Measurements from ENCODE around the gene IP6K2. TPM values are rescaled to one million over a fixed set of nuclear protein-coding genes. Genes with fewer than 3 reads are reported as not detected.

The IP6K2 gene
- total and polyA plus RNA-seq, 2 of the 13 experiments (the other 11 are each of a cell fraction or from before 2014, with no cell fraction given) = 85.5 to 112 TPM

DNA sequence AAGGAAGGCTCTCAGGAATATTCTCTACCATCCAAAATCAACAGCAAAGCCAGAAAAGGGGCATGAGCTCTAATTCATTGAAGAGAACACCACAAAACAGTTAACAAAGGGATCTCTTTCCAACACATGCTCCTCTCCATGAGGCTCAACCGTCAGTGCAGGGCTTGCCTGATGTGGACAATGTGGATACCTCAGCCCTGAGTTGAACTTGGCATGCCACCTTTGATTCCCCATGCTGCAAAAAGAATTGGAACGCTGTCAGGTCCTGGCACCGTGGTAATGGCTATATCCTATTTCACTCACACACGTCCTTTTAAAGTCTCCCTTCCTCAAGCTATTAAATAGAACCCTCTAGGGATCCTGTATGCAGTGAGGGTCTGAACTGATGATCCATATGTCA, 30.7 kb upstream of the IP6K2 start:
- Histone ChIP-seq H3K27me3 (ENCODE audit: control insufficient read depth in 1 of 2, insufficient read depth in 2 of 2, low read length in 2 of 2) (no peaks in the 10 kb centered on the region), H4K20me1 (ENCODE audit: insufficient read depth, low read length) (no peaks in the 10 kb centered on the region), H3K36me3 (replicated peaks in 1 of 2; ENCODE audit: control insufficient read depth in 1 of 2, insufficient read depth in 2 of 2, low read length in 2 of 2) (peaks cover 4 to 26% of the 10 kb centered on the region in 2 experiments; a peak in 4 of 5 replicates), H3K9me3 (ENCODE audit: low read length) (no peaks in the 10 kb centered on the region), H3K79me2 (ENCODE audit: insufficient read depth, low read length) (no peaks in the 10 kb centered on the region), H3K4me2 (ENCODE audit: low read depth, low read length) (no peak overlapping the region), H3K4me3 (replicated peaks in 1 of 3; ENCODE audit: insufficient read depth in 1 of 3, low read depth in 2 of 3, low read length in 3 of 3) (no peak overlapping the region), H3K9ac (ENCODE audit: insufficient read depth, low read depth, low read length) (no peak overlapping the region), H3K4me1 (ENCODE audit: insufficient read depth, low read length) (peaks cover 17% of the 10 kb centered on the region), H3K27ac (ENCODE audit: extremely low read length, insufficient read depth, low read length) (no peak overlapping the region), H2AFZ (ENCODE audit: low read length) (no peak overlapping the region)
- intact Hi-C loops (cut with micrococcal nuclease; ENCODE audit: unreplicated experiment) (loop anchor here (5.0 kb wide), 1 partner anchor 170 kb away; the partner anchor contains the start of gene ARIH2), in situ Hi-C loops (cut with HindIII; ENCODE audit: extremely low pct_ligation_motif_present, low pct_unique_long_range_greater_than_20kb) (no loop called here)
- TF ChIP-seq ZNF20 (CRISPR knock-in tag; IDR thresholded peaks at IDR 0.05) = no peak
- TF ChIP-seq ZNF556 (CRISPR knock-in tag; IDR thresholded peaks at IDR 0.05; ENCODE audit: borderline replicate concordance) = no peak
- TF ChIP-seq NR2F6 (IDR thresholded peaks at IDR 0.05) = no peak
- no peak for TF ChIP-seq NR2F6 (CRISPR knock-in tag; IDR thresholded peaks at IDR 0.05)
- TF ChIP-seq, protein P1, sequence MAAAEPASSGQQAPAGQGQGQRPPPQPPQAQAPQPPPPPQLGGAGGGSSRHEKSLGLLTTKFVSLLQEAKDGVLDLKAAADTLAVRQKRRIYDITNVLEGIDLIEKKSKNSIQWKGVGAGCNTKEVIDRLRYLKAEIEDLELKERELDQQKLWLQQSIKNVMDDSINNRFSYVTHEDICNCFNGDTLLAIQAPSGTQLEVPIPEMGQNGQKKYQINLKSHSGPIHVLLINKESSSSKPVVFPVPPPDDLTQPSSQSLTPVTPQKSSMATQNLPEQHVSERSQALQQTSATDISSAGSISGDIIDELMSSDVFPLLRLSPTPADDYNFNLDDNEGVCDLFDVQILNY (CRISPR knock-in tag; conservative IDR thresholded peaks at IDR 0.05) = no peak
- no peak for TF ChIP-seq TCF7L2 (IDR thresholded peaks at IDR 0.05; ENCODE audit: low read depth, low read length)
- no peak for TF ChIP-seq DPF2 (CRISPR knock-in tag; IDR thresholded peaks at IDR 0.05; ENCODE audit: borderline replicate concordance, low read depth)
- no TSS peak for BruUV-seq (replicated peaks)
- WGBS (ENCODE audit: low lambda C conversion rate) = 92% methylated on average over 4 of the region's 4 CpGs
- CTCF ChIA-PET (ENCODE audit: low intra/inter-chr PET ratio, low total read pairs) = no interaction called here
- POLR2A ChIA-PET = interaction anchor here (1.7 kb wide), 2 partner anchors 31 to 259 kb away, joined by 4 read pairs; partner anchors contain the start of genes IP6K2 and WDR6
- FAIRE-seq (no peak), ATAC-seq (no peak), DNase-seq (ENCODE audit: low spot score) (no peak)

DNA sequence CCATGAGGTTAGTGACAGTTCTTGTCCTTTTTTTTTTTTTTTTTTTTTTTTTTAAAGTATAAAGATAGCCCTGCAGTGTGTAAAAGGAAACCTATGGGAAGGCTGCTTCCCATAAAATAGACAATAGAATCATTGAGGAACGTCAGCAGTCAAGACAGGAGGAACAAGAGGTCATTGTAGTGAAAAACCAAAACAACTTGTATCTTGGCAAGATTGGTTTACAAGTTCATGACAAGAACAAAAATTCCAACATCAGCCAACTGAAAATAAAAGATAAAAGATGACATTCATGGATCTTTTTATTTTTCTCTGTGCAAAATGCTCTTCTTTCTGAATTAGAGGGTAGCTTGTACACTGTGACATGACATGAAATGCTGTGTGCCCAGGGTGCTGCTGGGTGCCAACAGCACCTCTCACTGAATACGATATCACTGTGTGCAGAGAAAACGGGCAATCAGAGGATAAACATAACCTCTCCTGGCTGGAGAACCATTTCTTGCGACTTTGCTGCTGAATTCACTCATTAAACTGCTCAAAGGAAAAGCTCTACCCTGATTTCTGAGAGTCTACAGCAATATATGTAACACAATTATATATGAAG, 30.1 kb upstream of the IP6K2 start:
- no peak overlapping the region for H3K27ac ChIP-seq (ENCODE audit: extremely low read length, insufficient read depth, low read length)
- FAIRE-seq = no peak

More for the DNA sequence above, 30.1 kb upstream of the IP6K2 start:
- intact Hi-C loops (cut with micrococcal nuclease; ENCODE audit: unreplicated experiment) (loop anchor here (5.0 kb wide), 1 partner anchor 170 kb away; the partner anchor contains the start of gene ARIH2), in situ Hi-C loops (cut with HindIII; ENCODE audit: extremely low pct_ligation_motif_present, low pct_unique_long_range_greater_than_20kb) (no loop called here)
- Histone ChIP-seq H3K9me3 (ENCODE audit: low read length) (no peaks in the 10 kb centered on the region), H3K4me2 (ENCODE audit: low read depth, low read length) (no peak overlapping the region), H3K36me3 (replicated peaks in 1 of 2; ENCODE audit: control insufficient read depth in 1 of 2, insufficient read depth in 2 of 2, low read length in 2 of 2) (peaks cover 4 to 23% of the 10 kb centered on the region in 2 experiments; a peak in 4 of 5 replicates), H3K27me3 (ENCODE audit: control insufficient read depth in 1 of 2, insufficient read depth in 2 of 2, low read length in 2 of 2) (no peaks in the 10 kb centered on the region), H3K4me1 (ENCODE audit: insufficient read depth, low read length) (peaks cover 17% of the 10 kb centered on the region), H4K20me1 (ENCODE audit: insufficient read depth, low read length) (no peaks in the 10 kb centered on the region), H2AFZ (ENCODE audit: low read length) (no peak overlapping the region), H3K4me3 (replicated peaks in 1 of 3; ENCODE audit: insufficient read depth in 1 of 3, low read depth in 2 of 3, low read length in 3 of 3) (no peak overlapping the region), H3K9ac (ENCODE audit: insufficient read depth, low read depth, low read length) (no peak overlapping the region), H3K79me2 (ENCODE audit: insufficient read depth, low read length) (no peaks in the 10 kb centered on the region)
- no peak for TF ChIP-seq ZNF652 (CRISPR knock-in tag; IDR thresholded peaks at IDR 0.05; ENCODE audit: borderline replicate concordance, low read depth)
- TF ChIP-seq SNRNP70 (IDR thresholded peaks at IDR 0.05; ENCODE audit: low read depth, low read length) = no peak
- TF ChIP-seq SOX5 (CRISPR knock-in tag; IDR thresholded peaks at IDR 0.05; ENCODE audit: borderline replicate concordance) = peak; percentile 12; the same call in 1 of the 2 replicates
- no peak for TF ChIP-seq SOX13 (IDR thresholded peaks at IDR 0.05)
- peak in 1 of 2 experiments; percentile 14; a peak in 1 of 4 replicates for TF ChIP-seq SOX13 (CRISPR knock-in tag; conservative IDR thresholded peaks at IDR 0.05 in 1 of 2, IDR thresholded peaks at IDR 0.05 in 1 of 2)
- ATAC-seq (no peak), DNase-seq (ENCODE audit: low spot score) (peak; percentile 29)
- POLR2A ChIA-PET = interaction anchor here (0.6 to 1.7 kb wide), 3 partner anchors 30 to 260 kb away, joined by 3 to 4 read pairs (median 4); partner anchors contain the start of genes IP6K2 and WDR6
- no TSS peak for BruUV-seq (replicated peaks)
- WGBS (ENCODE audit: low lambda C conversion rate) = 70% methylated on average over 4 of the region's 4 CpGs
- CTCF ChIA-PET (ENCODE audit: low intra/inter-chr PET ratio, low total read pairs) = no interaction called here

Data from HepG2 (cell line).